NB4 (cell line): ENCODE measurements around the gene TADA2A.

Source experiments
- DNase-seq: peaks from one replicate; pipeline ENCODE4 v3.0.0; 2010; ENCODE audit warnings: low read depth
- H3K4me3 ChIP-seq: one replicate; pipeline ENCODE4 v1.5.1; 2011; ENCODE audit warnings: mild to moderate bottlenecking, low read depth, low read length, moderate library complexity
- MYC ChIP-seq: IDR thresholded peaks from 2 replicates; pipeline ENCODE4 v1.6.1; 2011; ENCODE audit warnings: low read depth, low read length
- POLR2A ChIP-seq: IDR thresholded peaks from 2 replicates; pipeline ENCODE4 v1.6.1; 2011; ENCODE audit warnings: mild to moderate bottlenecking; ENCODE audit not compliant: insufficient read length; ENCODE audit errors: extremely low read depth
- TF ChIP-seq, protein P1 (sequence below): IDR thresholded peaks from one replicate; pipeline ENCODE4 v1.5.1; 2012; ENCODE audit warnings: low read depth, low read length
- TF ChIP-seq, protein P2 (sequence below): IDR thresholded peaks from 2 replicates; pipeline ENCODE4 v1.6.1; 2011; ENCODE audit warnings: low read depth, low read length

TADA2A gene

DNA sequence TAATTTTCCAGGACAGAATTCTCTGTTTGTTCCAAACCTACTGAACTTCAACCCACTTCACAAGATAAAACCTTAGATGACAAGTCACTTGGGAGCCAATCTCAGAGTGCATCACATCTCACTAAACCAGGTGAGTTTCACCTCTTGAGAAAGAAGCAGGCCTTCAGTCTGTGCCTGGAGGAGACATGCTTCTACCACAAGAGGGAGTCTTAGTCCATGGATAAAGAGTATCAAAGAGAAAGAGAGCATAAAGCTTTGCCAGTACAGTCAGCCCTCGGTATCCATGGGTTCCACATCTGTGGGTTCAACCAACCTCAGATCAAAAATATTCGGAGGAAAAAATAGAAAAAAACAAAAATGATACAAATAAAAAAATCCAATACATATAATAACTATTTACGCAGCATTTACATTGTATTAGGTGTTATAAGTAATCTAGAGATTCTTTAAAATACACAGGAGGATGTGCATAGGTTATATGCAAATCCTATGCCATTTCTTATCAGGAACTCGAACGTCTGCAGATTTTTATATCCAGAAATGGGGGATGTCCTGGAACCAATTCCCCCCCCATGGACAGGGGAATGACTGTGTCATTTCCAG is 120.7 kb downstream of the TADA2A start:
- H3K4me3 ChIP-seq = no peak overlapping the region
- DNase-seq = peak; percentile 60
- no peak for TF ChIP-seq MYC
- TF ChIP-seq, protein P1, sequence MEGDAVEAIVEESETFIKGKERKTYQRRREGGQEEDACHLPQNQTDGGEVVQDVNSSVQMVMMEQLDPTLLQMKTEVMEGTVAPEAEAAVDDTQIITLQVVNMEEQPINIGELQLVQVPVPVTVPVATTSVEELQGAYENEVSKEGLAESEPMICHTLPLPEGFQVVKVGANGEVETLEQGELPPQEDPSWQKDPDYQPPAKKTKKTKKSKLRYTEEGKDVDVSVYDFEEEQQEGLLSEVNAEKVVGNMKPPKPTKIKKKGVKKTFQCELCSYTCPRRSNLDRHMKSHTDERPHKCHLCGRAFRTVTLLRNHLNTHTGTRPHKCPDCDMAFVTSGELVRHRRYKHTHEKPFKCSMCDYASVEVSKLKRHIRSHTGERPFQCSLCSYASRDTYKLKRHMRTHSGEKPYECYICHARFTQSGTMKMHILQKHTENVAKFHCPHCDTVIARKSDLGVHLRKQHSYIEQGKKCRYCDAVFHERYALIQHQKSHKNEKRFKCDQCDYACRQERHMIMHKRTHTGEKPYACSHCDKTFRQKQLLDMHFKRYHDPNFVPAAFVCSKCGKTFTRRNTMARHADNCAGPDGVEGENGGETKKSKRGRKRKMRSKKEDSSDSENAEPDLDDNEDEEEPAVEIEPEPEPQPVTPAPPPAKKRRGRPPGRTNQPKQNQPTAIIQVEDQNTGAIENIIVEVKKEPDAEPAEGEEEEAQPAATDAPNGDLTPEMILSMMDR = peak; percentile 67
- TF ChIP-seq POLR2A = no peak
- TF ChIP-seq, protein P2, sequence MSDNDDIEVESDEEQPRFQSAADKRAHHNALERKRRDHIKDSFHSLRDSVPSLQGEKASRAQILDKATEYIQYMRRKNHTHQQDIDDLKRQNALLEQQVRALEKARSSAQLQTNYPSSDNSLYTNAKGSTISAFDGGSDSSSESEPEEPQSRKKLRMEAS = no peak
